Esophagus muscularis mucosa (tissue), 4 donors: ENCODE measurements around the gene SCTR. TPM values are rescaled to one million over a fixed set of nuclear protein-coding genes. Genes with fewer than 3 reads are reported as not detected.

Experiments used
- DNase-seq: peaks from one replicate; pipeline ENCODE4 v3.0.0-alpha.2; 2017; ENCODE audit errors: extremely low spot score
- H3K27ac ChIP-seq, 4 donors: fragments of 200-600 bp; sonication (generic); replicated peaks in 1 of 4; 1 replicate in 3 of 4; 2 replicates in 1 of 4; pipeline ENCODE4 v1.5.1; 2016 to 2019; ENCODE audit warnings: mild to moderate bottlenecking in 1 of 4
- H3K27me3 ChIP-seq, 4 donors: fragments of 200-600 bp; sonication (generic); one replicate each; pipeline versions ENCODE4 v1.5.1 to v1.6.0; 2016 to 2019
- H3K36me3 ChIP-seq, 4 donors: fragments of 200-600 bp; sonication (generic); one replicate each; pipeline ENCODE4 v1.5.1; 2016 to 2019
- H3K4me1 ChIP-seq, 4 donors: fragments of 200-600 bp; sonication (generic); one replicate each; pipeline ENCODE4 v1.5.1; 2016 to 2019
- H3K4me3 ChIP-seq, 4 donors: fragments of 200-600 bp; sonication (generic); 1 replicate in 2 of 4; 2 replicates in 2 of 4; pipeline ENCODE4 v1.5.1; 2016 to 2019; ENCODE audit warnings: mild to moderate bottlenecking in 4 of 4, moderate library complexity in 1 of 4
- H3K9me3 ChIP-seq, 4 donors: fragments of 200-600 bp; sonication (generic); 1 replicate in 3 of 4; 2 replicates in 1 of 4; pipeline ENCODE4 v1.5.1; 2016 to 2019
- EP300 ChIP-seq: sonication (generic); formaldehyde crosslinking; IDR thresholded peaks from one replicate; pipeline ENCODE4 v1.6.1; 2017; ENCODE audit warnings: antibody characterized with exemption
- POLR2A ChIP-seq: fragments of 450-650 bp; IDR thresholded peaks from one replicate; pipeline ENCODE4 v1.6.1; 2017; ENCODE audit warnings: antibody characterized with exemption, moderate library complexity, mild to moderate bottlenecking, low read depth
- POLR2AphosphoS5 ChIP-seq, 2 donors: sonication (generic); formaldehyde crosslinking; IDR thresholded peaks; one replicate each; pipeline ENCODE4 v1.6.1; 2017; ENCODE audit warnings: antibody characterized with exemption in 2 of 2
- WGBS: methylation state at CpG from one replicate; pipeline ENCODE4 v1.1.5; 2018; 5-methylcytosine and 5-hydroxymethylcytosine counted together
- intact Hi-C: fragments of 100-400 bp; cut with DNase I; formaldehyde crosslinking; loops from one replicate; pipeline ENCODE4 v1.15.1; 2023
- total RNA-seq, 4 donors: library from RNA; depleted of rRNA; stranded (reverse); fragments of >200 nt; gene quantifications; one replicate each; pipeline versions ENCODE4 v1.1.0 to v1.2.1, GENCODE V29; 2016
- TF ChIP-seq, protein P1 (sequence below), 3 experiments: fragments of 200-600 bp in 2 of 3; fragments of 450-650 bp in 1 of 3; sonication (generic) in 2 of 3; IDR thresholded peaks; one replicate each; pipeline ENCODE4 v1.5.1; 2017 to 2019; ENCODE audit warnings: antibody characterized with exemption in 3 of 3, mild to moderate bottlenecking in 2 of 3, moderate library complexity in 1 of 3

The SCTR gene
- total RNA-seq, 4 donors from 2014 or later: not detected

DNA sequence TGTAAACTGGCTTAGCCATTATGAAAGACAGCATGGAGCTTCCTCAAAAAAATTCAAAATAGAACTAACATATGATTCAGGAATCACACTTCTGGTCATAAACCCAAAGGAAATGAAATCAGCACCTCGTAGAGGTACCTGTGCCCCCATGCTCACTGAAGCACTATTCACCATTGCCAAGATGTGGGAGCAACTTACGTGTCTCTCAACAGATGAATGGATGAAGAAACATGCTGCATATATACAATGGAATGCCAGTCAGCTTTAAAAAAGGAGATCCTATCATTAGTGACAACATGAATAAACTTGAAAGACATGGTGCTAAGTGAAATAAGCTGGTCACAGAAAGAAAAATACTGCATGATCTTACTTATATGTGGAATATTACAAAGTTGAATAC lies 8.2 kb downstream of the SCTR start:
- DNase-seq: no peak
- no peaks in the 10 kb centered on the region for H3K36me3 ChIP-seq
- H3K9me3 ChIP-seq: no peaks in the 10 kb centered on the region
- 92% methylated on average over 2 of the region's 2 CpGs for WGBS
- peaks cover 0 to under 1% (median 0%) of the 10 kb centered on the region in 4 donors for H3K4me1 ChIP-seq
- no peak for TF ChIP-seq POLR2A
- TF ChIP-seq, protein P1, sequence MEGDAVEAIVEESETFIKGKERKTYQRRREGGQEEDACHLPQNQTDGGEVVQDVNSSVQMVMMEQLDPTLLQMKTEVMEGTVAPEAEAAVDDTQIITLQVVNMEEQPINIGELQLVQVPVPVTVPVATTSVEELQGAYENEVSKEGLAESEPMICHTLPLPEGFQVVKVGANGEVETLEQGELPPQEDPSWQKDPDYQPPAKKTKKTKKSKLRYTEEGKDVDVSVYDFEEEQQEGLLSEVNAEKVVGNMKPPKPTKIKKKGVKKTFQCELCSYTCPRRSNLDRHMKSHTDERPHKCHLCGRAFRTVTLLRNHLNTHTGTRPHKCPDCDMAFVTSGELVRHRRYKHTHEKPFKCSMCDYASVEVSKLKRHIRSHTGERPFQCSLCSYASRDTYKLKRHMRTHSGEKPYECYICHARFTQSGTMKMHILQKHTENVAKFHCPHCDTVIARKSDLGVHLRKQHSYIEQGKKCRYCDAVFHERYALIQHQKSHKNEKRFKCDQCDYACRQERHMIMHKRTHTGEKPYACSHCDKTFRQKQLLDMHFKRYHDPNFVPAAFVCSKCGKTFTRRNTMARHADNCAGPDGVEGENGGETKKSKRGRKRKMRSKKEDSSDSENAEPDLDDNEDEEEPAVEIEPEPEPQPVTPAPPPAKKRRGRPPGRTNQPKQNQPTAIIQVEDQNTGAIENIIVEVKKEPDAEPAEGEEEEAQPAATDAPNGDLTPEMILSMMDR (IDR thresholded peaks at IDR 0.05): no peak
- no peak for TF ChIP-seq POLR2AphosphoS5 (IDR thresholded peaks at IDR 0.05)
- TF ChIP-seq EP300: no peak
- no peak overlapping the region for H3K27ac ChIP-seq
- H3K4me3 ChIP-seq: no peak overlapping the region
- peaks cover 0 to 4% (median 0%) of the 10 kb centered on the region in 4 donors for H3K27me3 ChIP-seq
- intact Hi-C loops: no loop called here

DNA sequence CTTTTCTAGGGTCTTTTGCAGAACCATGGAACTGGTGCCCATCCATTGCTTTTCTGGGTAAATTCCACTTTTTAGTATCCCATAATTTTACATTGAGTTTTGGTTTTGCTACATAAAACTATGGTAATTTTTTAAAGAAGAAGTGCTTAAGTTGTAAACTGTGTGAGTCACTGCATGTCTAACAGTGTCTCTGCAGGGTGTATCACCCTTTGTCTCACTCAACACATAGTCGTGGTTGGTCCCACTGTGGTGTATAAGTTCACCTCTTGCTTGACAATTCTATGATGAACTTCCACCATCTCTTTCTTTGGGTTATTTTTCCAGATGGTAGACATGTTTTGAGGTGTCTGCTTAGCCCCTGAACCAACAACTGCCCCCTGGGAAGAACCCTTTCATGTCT lies 10.5 kb downstream of the SCTR start:
- TF ChIP-seq EP300: no peak
- TF ChIP-seq, protein P1 (IDR thresholded peaks at IDR 0.05): no peak
- no peak for TF ChIP-seq POLR2A
- TF ChIP-seq POLR2AphosphoS5 (IDR thresholded peaks at IDR 0.05): no peak
- WGBS: 67% methylated on average over 1 of the region's 1 CpG
- DNase-seq: no peak
- no peak overlapping the region for H3K4me3 ChIP-seq
- intact Hi-C loops: no loop called here
- H3K27me3 ChIP-seq: peaks cover 0 to 4% (median 0%) of the 10 kb centered on the region in 4 donors
- H3K4me1 ChIP-seq: no peaks in the 10 kb centered on the region
- H3K36me3 ChIP-seq: no peaks in the 10 kb centered on the region
- H3K9me3 ChIP-seq: no peaks in the 10 kb centered on the region
- H3K27ac ChIP-seq: no peak overlapping the region

DNA sequence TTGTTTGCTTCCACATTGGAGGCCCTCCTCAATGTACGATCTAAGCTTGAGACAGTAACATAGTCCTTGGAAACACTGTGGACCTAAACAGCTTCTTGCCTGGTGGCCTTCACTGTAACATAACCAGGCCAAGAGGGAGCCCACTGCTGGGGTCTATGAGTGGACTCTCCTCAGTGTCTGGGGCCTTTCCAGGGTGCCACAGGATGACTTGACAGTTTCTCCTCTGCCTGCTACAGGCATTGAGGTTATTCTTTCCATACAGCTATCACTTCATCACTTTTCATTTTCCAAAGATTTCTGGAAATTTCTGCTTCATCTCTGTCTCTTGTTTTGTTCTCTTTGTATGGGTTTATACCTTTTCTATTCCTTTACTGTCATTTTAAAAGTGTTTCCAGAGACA lies 11.3 kb downstream of the SCTR start:
- Histone ChIP-seq H3K4me1 (no peaks in the 10 kb centered on the region), H3K4me3 (no peak overlapping the region), H3K9me3 (no peaks in the 10 kb centered on the region), H3K27ac (no peak overlapping the region), H3K36me3 (no peaks in the 10 kb centered on the region), H3K27me3 (peaks cover 0 to 4% (median 0%) of the 10 kb centered on the region in 4 donors)
- DNase-seq: no peak
- TF ChIP-seq POLR2A (no peak), EP300 (no peak), POLR2AphosphoS5 (IDR thresholded peaks at IDR 0.05) (no peak)
- TF ChIP-seq, protein P1 (IDR thresholded peaks at IDR 0.05): no peak
- WGBS: 90% methylated on average over 1 of the region's 1 CpG
- intact Hi-C loops: no loop called here

DNA sequence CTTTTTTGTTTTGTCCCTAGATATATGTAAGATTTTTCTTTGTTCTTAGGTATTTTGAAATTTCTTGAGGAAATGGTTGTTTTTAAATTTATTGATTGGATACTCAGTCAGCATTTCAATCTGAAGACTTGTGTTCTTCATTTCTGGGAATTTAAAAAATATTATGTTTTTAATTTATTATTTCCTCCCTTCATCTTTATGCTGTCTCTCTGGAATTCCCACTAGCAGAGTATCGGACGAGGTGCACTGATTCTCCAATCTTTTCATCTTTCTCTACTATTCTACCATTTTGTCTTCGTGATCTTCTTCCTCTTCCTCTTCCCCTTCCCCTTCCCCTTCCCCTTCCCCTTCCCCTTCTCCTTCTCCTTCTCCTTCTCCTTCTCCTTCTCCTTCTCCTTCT lies 12.3 kb downstream of the SCTR start:
- Histone ChIP-seq H3K9me3 (no peaks in the 10 kb centered on the region), H3K4me3 (no peak overlapping the region), H3K27ac (no peak overlapping the region), H3K27me3 (peaks cover 0 to 4% (median 0%) of the 10 kb centered on the region in 4 donors), H3K36me3 (no peaks in the 10 kb centered on the region), H3K4me1 (no peaks in the 10 kb centered on the region)
- 81% methylated on average over 3 of the region's 3 CpGs for WGBS
- no peak for DNase-seq
- no peak for TF ChIP-seq POLR2AphosphoS5 (IDR thresholded peaks at IDR 0.05)
- TF ChIP-seq POLR2A: no peak
- TF ChIP-seq, protein P1 (IDR thresholded peaks at IDR 0.05): no peak
- TF ChIP-seq EP300: no peak
- intact Hi-C loops: no loop called here

DNA sequence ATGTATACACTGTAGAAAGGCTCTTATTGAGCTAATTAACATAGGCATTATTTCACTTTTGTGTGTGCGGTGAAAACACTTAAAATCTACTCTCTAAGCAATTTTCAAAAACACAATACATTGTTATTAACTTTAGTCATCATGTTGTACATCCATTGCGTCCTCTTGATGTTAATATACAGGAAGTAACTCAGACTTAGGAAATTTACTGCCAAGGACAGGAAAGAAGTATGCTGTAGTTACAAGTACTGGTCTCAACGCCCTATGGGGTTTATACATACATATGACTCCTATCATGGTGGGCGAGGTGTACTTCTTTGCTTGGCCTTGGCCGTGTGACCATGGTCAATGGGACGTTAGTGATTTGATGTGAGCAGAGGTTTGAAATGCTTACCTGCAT lies 15.5 kb downstream of the SCTR start:
- intact Hi-C loops: no loop called here
- no peak for DNase-seq
- Histone ChIP-seq H3K36me3 (no peaks in the 10 kb centered on the region), H3K9me3 (no peaks in the 10 kb centered on the region), H3K4me3 (no peak overlapping the region), H3K27ac (no peak overlapping the region), H3K4me1 (no peaks in the 10 kb centered on the region), H3K27me3 (no peaks in the 10 kb centered on the region)
- 77% methylated on average over 6 of the region's 6 CpGs for WGBS
- TF ChIP-seq, protein P1 (IDR thresholded peaks at IDR 0.05): no peak
- TF ChIP-seq EP300 (no peak), POLR2AphosphoS5 (IDR thresholded peaks at IDR 0.05) (no peak), POLR2A (no peak)
